NCI-H1417 (cell line): ENCODE measurements around the gene CP.

ENCODE experiments used
- DNase-seq, 3 experiments: peaks; one replicate each; lab custom pipeline; 2025; lab: John Stamatoyannopoulos, UW

The CP gene

DNA sequence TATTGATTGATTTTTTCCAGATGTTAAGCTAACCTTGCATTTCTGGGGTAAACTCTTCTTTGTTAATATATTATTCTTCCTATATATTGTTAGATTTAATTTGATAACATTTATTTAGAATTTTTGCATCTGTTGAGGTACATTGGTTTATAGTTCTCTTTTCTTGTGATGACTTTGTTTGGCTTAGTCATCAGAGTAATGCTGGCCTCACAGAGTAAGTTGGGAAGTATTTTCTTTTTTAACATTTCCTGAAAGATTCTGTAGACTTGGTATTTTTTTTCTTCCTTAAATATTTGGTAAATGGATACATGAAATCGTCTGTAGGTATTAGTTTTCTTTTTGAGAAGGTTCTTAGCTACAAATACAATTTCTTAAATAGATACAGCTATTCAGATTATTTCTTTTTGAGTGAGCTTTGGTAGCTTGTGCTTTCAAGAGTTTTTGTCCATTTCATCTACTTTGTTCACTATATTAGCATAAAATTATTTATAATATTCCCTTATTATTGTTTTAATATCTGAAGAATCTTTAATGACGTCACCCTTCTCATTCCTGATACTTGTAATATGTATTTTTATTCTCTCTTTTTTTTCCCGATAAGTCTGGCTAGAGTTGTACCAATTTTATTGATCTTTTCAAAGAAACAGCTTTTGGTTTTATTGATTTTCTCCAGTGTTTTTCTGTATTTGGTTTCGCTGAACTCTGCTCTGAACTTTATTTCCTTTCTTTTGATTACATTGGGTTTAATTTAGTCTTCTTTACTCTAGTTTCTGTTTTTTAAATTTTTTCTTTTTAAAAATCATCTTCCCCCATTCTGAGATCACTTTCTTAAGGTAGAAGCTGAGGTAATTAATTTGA lies 98.7 kb downstream of the CP start:
- no peak for DNase-seq
